ENCODE results near the gene GALP. TPM values are rescaled to one million over a fixed set of nuclear protein-coding genes. Genes with fewer than 3 reads are reported as not detected.
A peak's percentile ranks its signal among the peaks of the same experiment; 100 is the strongest.

GALP gene
- total RNA-seq, 1 donor from 2014 or later, result not detected

DNA sequence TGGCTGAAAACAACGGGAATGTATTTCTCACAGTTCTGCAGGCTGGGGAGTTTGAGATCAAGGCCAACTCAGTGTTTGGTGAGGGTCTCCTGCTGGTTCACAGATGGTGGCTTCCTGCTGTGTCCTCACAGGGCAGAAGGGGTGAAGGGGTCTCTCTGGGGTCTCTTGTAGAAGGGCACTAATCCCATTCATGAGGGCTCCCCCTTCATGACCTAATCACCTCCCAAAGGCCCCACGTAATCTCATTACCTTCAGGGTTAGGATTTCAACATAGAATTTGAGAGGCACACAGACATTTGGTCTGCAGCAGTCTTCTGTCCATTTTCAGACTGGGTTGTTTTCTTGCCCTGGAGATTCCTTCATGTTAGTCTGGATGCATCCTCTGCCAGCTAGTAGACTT is 23.2 kb upstream of the GALP start:
- peaks cover 15% of the 10 kb centered on the region for H3K9me3 Mint-ChIP-seq (ENCODE audit: unreplicated experiment)
- H3K4me1 Mint-ChIP-seq (ENCODE audit: low read depth, unreplicated experiment), result peaks cover 22% of the 10 kb centered on the region
- peak overlapping the region; percentile 91 for H3K27ac Mint-ChIP-seq (ENCODE audit: unreplicated experiment)
- H3K4me3 Mint-ChIP-seq (ENCODE audit: unreplicated experiment), result peak overlapping the region; percentile 57
- H3K36me3 Mint-ChIP-seq (ENCODE audit: unreplicated experiment), result peaks cover 28% of the 10 kb centered on the region
- peaks cover 4% of the 10 kb centered on the region for H3K27me3 Mint-ChIP-seq (ENCODE audit: unreplicated experiment)
- DNase-seq, result no peak
- TF ChIP-seq, protein P1, sequence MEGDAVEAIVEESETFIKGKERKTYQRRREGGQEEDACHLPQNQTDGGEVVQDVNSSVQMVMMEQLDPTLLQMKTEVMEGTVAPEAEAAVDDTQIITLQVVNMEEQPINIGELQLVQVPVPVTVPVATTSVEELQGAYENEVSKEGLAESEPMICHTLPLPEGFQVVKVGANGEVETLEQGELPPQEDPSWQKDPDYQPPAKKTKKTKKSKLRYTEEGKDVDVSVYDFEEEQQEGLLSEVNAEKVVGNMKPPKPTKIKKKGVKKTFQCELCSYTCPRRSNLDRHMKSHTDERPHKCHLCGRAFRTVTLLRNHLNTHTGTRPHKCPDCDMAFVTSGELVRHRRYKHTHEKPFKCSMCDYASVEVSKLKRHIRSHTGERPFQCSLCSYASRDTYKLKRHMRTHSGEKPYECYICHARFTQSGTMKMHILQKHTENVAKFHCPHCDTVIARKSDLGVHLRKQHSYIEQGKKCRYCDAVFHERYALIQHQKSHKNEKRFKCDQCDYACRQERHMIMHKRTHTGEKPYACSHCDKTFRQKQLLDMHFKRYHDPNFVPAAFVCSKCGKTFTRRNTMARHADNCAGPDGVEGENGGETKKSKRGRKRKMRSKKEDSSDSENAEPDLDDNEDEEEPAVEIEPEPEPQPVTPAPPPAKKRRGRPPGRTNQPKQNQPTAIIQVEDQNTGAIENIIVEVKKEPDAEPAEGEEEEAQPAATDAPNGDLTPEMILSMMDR (IDR thresholded peaks at IDR 0.05; ENCODE audit: partially characterized antibody, unreplicated experiment), result no peak

DNA sequence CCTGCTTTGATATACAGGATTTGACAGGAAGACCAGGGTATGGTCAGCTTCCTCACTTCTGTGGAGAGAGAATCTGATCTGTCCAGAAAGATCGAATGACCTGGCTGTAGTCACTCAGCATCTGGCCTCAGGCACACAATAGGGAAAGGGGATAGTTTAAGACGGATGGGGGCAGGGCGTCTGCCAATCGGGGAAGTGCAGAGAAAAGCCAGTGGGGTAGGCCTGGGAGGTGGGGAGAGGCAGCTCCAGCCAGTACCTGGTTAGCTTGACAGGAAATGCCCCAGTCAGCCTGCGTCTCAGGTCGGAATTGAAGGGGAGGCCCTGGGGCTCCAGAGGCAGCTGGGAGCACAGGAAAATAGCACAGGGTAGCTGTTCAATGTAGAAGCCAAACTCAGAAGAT is 22.3 kb upstream of the GALP start:
- no peak for DNase-seq
- TF ChIP-seq, protein P1 (IDR thresholded peaks at IDR 0.05; ENCODE audit: partially characterized antibody, unreplicated experiment), result no peak
- peaks cover 4% of the 10 kb centered on the region for H3K27me3 Mint-ChIP-seq (ENCODE audit: unreplicated experiment)
- peaks cover 22% of the 10 kb centered on the region for H3K4me1 Mint-ChIP-seq (ENCODE audit: low read depth, unreplicated experiment)
- H3K36me3 Mint-ChIP-seq (ENCODE audit: unreplicated experiment), result peaks cover 30% of the 10 kb centered on the region
- H3K9me3 Mint-ChIP-seq (ENCODE audit: unreplicated experiment), result peaks cover 15% of the 10 kb centered on the region
- peak overlapping the region; percentile 86 for H3K27ac Mint-ChIP-seq (ENCODE audit: unreplicated experiment)
- peak overlapping the region; percentile 49 for H3K4me3 Mint-ChIP-seq (ENCODE audit: unreplicated experiment)

DNA sequence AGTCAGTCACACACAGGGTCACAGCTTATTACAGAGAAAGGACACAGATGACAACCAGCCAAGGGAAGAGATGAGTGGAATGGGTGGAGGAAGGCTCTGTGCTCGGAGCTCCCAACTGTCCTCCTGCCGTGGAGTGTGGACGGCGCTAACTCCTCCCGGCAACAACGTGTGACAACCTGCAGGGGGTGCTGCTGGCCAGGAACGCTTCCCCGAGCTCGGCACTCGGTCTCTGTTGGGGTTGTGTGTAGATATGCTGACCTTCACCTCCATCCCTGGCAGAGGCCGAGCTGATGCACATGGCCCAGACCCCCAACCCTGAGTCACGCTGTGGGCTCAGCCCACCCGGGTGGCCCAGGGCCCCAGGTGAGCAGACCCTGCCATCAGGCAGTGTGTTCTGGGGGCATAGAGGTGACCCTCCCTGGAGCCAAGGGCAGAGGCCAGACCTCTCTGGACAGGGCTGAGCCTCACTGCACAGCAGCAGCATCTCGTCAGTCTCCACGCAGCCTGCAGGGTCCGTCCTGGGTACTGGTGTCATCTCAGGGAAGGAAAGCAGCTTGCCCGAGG is 20.6 kb upstream of the GALP start:
- Mint-ChIP-seq H3K36me3 (ENCODE audit: unreplicated experiment) (peaks cover 22% of the 10 kb centered on the region), H3K27me3 (ENCODE audit: unreplicated experiment) (peaks cover 2% of the 10 kb centered on the region), H3K9me3 (ENCODE audit: unreplicated experiment) (peaks cover 17% of the 10 kb centered on the region), H3K4me3 (ENCODE audit: unreplicated experiment) (no peak overlapping the region), H3K27ac (ENCODE audit: unreplicated experiment) (peak overlapping the region; percentile 22), H3K4me1 (ENCODE audit: low read depth, unreplicated experiment) (peaks cover 20% of the 10 kb centered on the region)
- TF ChIP-seq, protein P1 (IDR thresholded peaks at IDR 0.05; ENCODE audit: partially characterized antibody, unreplicated experiment), result no peak
- peak; percentile 43 for DNase-seq

DNA sequence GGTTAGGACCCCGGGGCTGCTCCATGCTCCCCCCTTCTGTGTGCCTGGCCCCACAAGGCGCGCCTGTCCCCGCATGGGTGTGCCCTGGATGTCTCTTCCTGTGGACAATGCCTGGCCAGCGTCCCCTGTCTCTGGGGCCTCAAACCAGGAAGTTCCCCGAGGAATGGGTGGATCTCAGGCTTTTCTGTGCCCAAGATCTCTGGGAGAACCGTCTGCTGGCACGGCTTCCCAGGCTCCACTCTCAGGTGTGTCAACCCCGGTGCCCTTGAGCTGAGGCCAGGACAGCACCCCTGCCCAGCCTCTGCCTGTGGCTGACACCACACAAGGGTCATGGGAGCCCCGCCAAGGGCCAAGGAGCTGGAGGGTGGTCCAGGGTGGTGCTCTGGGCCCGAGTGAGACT is 19.0 kb upstream of the GALP start:
- Mint-ChIP-seq H3K9me3 (ENCODE audit: unreplicated experiment) (peaks cover 11% of the 10 kb centered on the region), H3K27ac (ENCODE audit: unreplicated experiment) (no peak overlapping the region)

DNA sequence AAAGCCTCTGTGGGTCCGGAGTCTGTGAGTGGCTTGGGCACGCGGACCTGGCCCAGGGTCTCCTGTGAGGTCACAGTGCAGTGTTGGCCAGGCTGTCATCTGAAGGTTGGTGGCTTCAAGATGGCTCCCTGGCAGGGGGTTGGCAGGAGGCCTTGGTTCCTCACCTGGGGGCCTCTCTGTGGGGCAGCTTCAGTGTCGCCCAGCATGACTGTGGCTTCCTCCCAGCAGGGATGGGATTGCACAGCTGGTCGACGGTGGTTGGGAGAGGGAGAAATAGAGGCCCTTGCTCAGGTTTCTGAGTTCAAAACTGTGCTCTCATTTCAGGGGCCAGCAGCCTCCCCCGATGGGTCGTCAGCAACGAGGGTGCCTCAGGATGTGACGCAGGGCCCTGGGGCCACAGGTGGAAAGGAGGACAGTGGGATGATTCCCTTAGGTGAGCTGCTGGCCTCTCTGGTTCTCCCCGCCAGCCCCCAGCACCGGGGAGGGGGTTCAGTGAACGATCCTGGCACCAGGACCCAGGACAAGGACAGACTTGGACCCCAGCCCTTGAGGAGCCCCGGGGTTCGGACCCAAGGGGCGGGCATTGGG is 17.5 kb upstream of the GALP start:
- peaks cover 13% of the 10 kb centered on the region for H3K4me1 Mint-ChIP-seq (ENCODE audit: low read depth, unreplicated experiment)
- peaks cover 14% of the 10 kb centered on the region for H3K9me3 Mint-ChIP-seq (ENCODE audit: unreplicated experiment)
- H3K27me3 Mint-ChIP-seq (ENCODE audit: unreplicated experiment), result peaks cover 2% of the 10 kb centered on the region
- H3K4me3 Mint-ChIP-seq (ENCODE audit: unreplicated experiment), result no peak overlapping the region
- H3K36me3 Mint-ChIP-seq (ENCODE audit: unreplicated experiment), result peaks cover 20% of the 10 kb centered on the region
- H3K27ac Mint-ChIP-seq (ENCODE audit: unreplicated experiment), result no peak overlapping the region
- DNase-seq, result no peak
- TF ChIP-seq, protein P1 (IDR thresholded peaks at IDR 0.05; ENCODE audit: partially characterized antibody, unreplicated experiment), result no peak

More for the DNA sequence above, 19.0 kb upstream of the GALP start:
- Mint-ChIP-seq H3K4me3 (ENCODE audit: unreplicated experiment) (no peak overlapping the region), H3K4me1 (ENCODE audit: low read depth, unreplicated experiment) (peaks cover 20% of the 10 kb centered on the region), H3K36me3 (ENCODE audit: unreplicated experiment) (peaks cover 20% of the 10 kb centered on the region), H3K27me3 (ENCODE audit: unreplicated experiment) (peaks cover 2% of the 10 kb centered on the region)
- TF ChIP-seq, protein P1 (IDR thresholded peaks at IDR 0.05; ENCODE audit: partially characterized antibody, unreplicated experiment), result no peak
- no peak for DNase-seq

Data from glutamatergic neuron (in vitro differentiated cells).